GM23338 (cell line): ENCODE data around the gene GNA15. TPM values are rescaled to one million over a fixed set of nuclear protein-coding genes. Genes with fewer than 3 reads are reported as not detected.

Experiments used
- ATAC-seq: fragments of 200-7000 bp; cut with Tn5 transposase; 3 replicates; pipeline ENCODE4 v1.9.1; 2020
- DNase-seq: peaks from one replicate; pipeline ENCODE4 v3.0.0-alpha.2; 2015; ENCODE audit warnings: low spot score
- H2AFZ ChIP-seq: fragments of 200-600 bp; sonication (generic); 2 replicates; pipeline ENCODE4 v1.8.0; 2016; ENCODE audit warnings: antibody characterized with exemption, mild to moderate bottlenecking, moderate library complexity
- H3F3A ChIP-seq: fragments of 200-600 bp; sonication (generic); replicated peaks from 2 replicates; pipeline ENCODE4 v1.8.0; 2017; ENCODE audit warnings: antibody characterized with exemption, mixed run types, low read depth
- H3K27ac ChIP-seq: fragments of 200-600 bp; sonication (generic); 2 replicates; pipeline ENCODE4 v1.6.1; 2016; ENCODE audit warnings: low read depth
- H3K27me3 ChIP-seq: fragments of 200-600 bp; sonication (generic); 2 replicates; pipeline ENCODE4 v1.8.0; 2016; ENCODE audit warnings: mild to moderate bottlenecking, mixed run types, moderate library complexity; ENCODE audit not compliant: insufficient read depth
- H3K36me3 ChIP-seq: fragments of 200-600 bp; sonication (generic); 2 replicates; pipeline ENCODE4 v1.8.0; 2016; ENCODE audit warnings: mild to moderate bottlenecking; ENCODE audit not compliant: insufficient read depth
- H3K4me1 ChIP-seq: fragments of 200-600 bp; sonication (generic); 2 replicates; pipeline ENCODE4 v1.8.0; 2016; ENCODE audit warnings: mild to moderate bottlenecking, moderate library complexity; ENCODE audit not compliant: insufficient read depth
- H3K4me2 ChIP-seq: fragments of 200-600 bp; sonication (generic); 2 replicates; pipeline ENCODE4 v1.7.1; 2017; ENCODE audit warnings: mixed run types
- H3K4me3 ChIP-seq: fragments of 200-600 bp; sonication (generic); 2 replicates; pipeline ENCODE4 v1.6.1; 2016; ENCODE audit warnings: mixed run types
- H3K79me2 ChIP-seq: fragments of 200-600 bp; sonication (generic); replicated peaks from 2 replicates; pipeline ENCODE4 v1.8.0; 2017; ENCODE audit warnings: mild to moderate bottlenecking; ENCODE audit not compliant: insufficient read depth
- H3K9me2 ChIP-seq: fragments of 200-600 bp; sonication (generic); 2 replicates; pipeline ENCODE4 v1.8.0; 2017; ENCODE audit not compliant: insufficient read depth
- H4K20me1 ChIP-seq: fragments of 200-600 bp; sonication (generic); replicated peaks from 2 replicates; pipeline ENCODE4 v1.8.0; 2017; ENCODE audit warnings: mild to moderate bottlenecking; ENCODE audit not compliant: insufficient read depth
- H3K27ac Mint-ChIP-seq: 2 replicates; pipeline ENCODE4 v1.8.0; 2020; ENCODE audit warnings: inconsistent platforms, mild to moderate bottlenecking, moderate library complexity, mixed read lengths
- H3K27me3 Mint-ChIP-seq: 3 replicates; pipeline ENCODE4 v1.8.0; 2022; ENCODE audit warnings: low read depth, mild to moderate bottlenecking, moderate library complexity, mixed read lengths, inconsistent platforms; ENCODE audit not compliant: insufficient read depth, poor library complexity
- H3K36me3 Mint-ChIP-seq: 3 replicates; pipeline ENCODE4 v1.8.0; 2021; ENCODE audit warnings: low read depth, mild to moderate bottlenecking, inconsistent platforms, moderate library complexity, mixed read lengths
- H3K4me1 Mint-ChIP-seq: 3 replicates; pipeline ENCODE4 v1.8.0; 2020; ENCODE audit warnings: mild to moderate bottlenecking, inconsistent platforms, mixed read lengths
- H3K4me3 Mint-ChIP-seq: 3 replicates; pipeline ENCODE4 v1.8.0; 2021; ENCODE audit warnings: moderate library complexity, mild to moderate bottlenecking, inconsistent platforms, mixed read lengths
- H3K9me3 Mint-ChIP-seq: 3 replicates; pipeline ENCODE4 v1.8.0; 2020; ENCODE audit warnings: moderate library complexity, mild to moderate bottlenecking, inconsistent platforms, mixed read lengths
- CREB1 ChIP-seq: fragments of 250-450 bp; sonication (Bioruptor Pico); IDR thresholded peaks from 2 replicates; pipeline ENCODE4 v1.5.0; 2020; ENCODE audit warnings: low read depth, mild to moderate bottlenecking, moderate library complexity
- EZH2 ChIP-seq: fragments of 200-600 bp; sonication (generic); IDR thresholded peaks from one replicate; pipeline ENCODE4 v1.8.0; 2017; ENCODE audit warnings: antibody characterized with exemption, mild to moderate bottlenecking, low read depth; ENCODE audit not compliant: unreplicated experiment
- NANOG ChIP-seq: IDR thresholded peaks from 2 replicates; pipeline ENCODE4 v1.6.1; 2016; ENCODE audit warnings: antibody characterized with exemption, borderline replicate concordance
- ZNF114 ChIP-seq: fragments of 250-450 bp; sonication (Bioruptor Pico); IDR thresholded peaks from 2 replicates; pipeline ENCODE4 v1.5.0; 2020; ENCODE audit warnings: mild to moderate bottlenecking, moderate library complexity
- ZNF331 ChIP-seq: fragments of 250-450 bp; sonication (Bioruptor Pico); IDR thresholded peaks from 2 replicates; pipeline ENCODE4 v1.5.0; 2020; ENCODE audit warnings: low read depth, mild to moderate bottlenecking, moderate library complexity
- polyA plus RNA-seq: library from polyadenylated mRNA; unstranded; fragments of >200 nt; fragmentation: Nextera tagmentation; extraction: Ambion mirVana; gene quantifications from 2 replicates; pipeline ENCODE4 v1.2.1, GENCODE V29; 2016
- total RNA-seq: library from RNA; depleted of rRNA; stranded (reverse); fragments of >200 nt; shearing (Covaris generic); gene quantifications from 2 replicates; pipeline ENCODE4 v1.2.3, GENCODE V29; 2014
- TF ChIP-seq, protein P1 (sequence below): fragments of 250-450 bp; sonication (Bioruptor Pico); IDR thresholded peaks from 2 replicates; pipeline ENCODE4 v1.5.0; 2020; ENCODE audit warnings: mild to moderate bottlenecking, moderate library complexity
- TF ChIP-seq, protein P2 (sequence below): IDR thresholded peaks from one replicate; pipeline ENCODE4 v1.6.1; 2018; ENCODE audit warnings: antibody characterized with exemption; ENCODE audit not compliant: unreplicated experiment
- TF ChIP-seq, protein P3 (sequence below): IDR thresholded peaks from 2 replicates; pipeline ENCODE4 v1.6.1; 2016; ENCODE audit warnings: antibody characterized with exemption

Gene GNA15
- total and polyA plus RNA-seq, 2 experiments from 2014 or later, result 0.14 to 0.31 TPM

DNA sequence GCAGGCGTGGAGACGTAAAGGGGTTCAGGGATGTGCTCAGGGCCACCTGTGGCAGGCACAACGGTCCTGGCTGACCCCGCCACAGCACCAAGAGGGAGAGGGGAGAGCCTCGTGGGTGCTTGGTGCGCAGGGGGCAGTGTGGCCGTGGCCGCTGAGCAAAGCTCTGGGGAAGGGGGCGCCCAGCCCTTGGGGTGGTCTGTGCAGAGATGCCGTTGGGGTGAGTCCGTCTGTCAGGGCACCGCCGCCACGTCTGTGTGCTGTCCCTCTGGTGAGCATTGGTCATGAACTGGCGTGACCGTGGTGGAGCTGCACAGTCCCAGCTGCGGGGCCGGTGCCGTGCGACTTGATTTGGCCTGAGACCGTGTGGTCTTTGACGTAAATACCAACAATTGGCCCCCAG, 26.3 kb upstream of the GNA15 start:
- no peak overlapping the region for H3K4me3 ChIP-seq
- H3K4me3 Mint-ChIP-seq, result no peak overlapping the region
- H3K4me2 ChIP-seq, result no peak overlapping the region
- H3K4me1 ChIP-seq, result 0 out of 2 replicates have a peak, but pooled peaks cover 4% of the 10 kb centered on the region
- no peaks in the 10 kb centered on the region for H3K9me2 ChIP-seq
- no peaks in the 10 kb centered on the region for H3K27me3 ChIP-seq
- H3K9me3 Mint-ChIP-seq, result no peaks in the 10 kb centered on the region; the same call in 1 of the 3 replicates
- peaks cover 12% of the 10 kb centered on the region for H3K27me3 Mint-ChIP-seq
- peaks cover 6% of the 10 kb centered on the region; the same call in 2 of the 3 replicates for H3K36me3 Mint-ChIP-seq
- no peak overlapping the region for H3K27ac ChIP-seq
- H3F3A ChIP-seq, result no peaks in the 10 kb centered on the region
- H3K79me2 ChIP-seq, result peaks cover 46% of the 10 kb centered on the region
- no peaks in the 10 kb centered on the region for H3K36me3 ChIP-seq
- H3K4me1 Mint-ChIP-seq, result peaks cover 38% of the 10 kb centered on the region
- H3K27ac Mint-ChIP-seq, result no peak overlapping the region
- ATAC-seq (no peak), DNase-seq (no peak)
- TF ChIP-seq, protein P1, sequence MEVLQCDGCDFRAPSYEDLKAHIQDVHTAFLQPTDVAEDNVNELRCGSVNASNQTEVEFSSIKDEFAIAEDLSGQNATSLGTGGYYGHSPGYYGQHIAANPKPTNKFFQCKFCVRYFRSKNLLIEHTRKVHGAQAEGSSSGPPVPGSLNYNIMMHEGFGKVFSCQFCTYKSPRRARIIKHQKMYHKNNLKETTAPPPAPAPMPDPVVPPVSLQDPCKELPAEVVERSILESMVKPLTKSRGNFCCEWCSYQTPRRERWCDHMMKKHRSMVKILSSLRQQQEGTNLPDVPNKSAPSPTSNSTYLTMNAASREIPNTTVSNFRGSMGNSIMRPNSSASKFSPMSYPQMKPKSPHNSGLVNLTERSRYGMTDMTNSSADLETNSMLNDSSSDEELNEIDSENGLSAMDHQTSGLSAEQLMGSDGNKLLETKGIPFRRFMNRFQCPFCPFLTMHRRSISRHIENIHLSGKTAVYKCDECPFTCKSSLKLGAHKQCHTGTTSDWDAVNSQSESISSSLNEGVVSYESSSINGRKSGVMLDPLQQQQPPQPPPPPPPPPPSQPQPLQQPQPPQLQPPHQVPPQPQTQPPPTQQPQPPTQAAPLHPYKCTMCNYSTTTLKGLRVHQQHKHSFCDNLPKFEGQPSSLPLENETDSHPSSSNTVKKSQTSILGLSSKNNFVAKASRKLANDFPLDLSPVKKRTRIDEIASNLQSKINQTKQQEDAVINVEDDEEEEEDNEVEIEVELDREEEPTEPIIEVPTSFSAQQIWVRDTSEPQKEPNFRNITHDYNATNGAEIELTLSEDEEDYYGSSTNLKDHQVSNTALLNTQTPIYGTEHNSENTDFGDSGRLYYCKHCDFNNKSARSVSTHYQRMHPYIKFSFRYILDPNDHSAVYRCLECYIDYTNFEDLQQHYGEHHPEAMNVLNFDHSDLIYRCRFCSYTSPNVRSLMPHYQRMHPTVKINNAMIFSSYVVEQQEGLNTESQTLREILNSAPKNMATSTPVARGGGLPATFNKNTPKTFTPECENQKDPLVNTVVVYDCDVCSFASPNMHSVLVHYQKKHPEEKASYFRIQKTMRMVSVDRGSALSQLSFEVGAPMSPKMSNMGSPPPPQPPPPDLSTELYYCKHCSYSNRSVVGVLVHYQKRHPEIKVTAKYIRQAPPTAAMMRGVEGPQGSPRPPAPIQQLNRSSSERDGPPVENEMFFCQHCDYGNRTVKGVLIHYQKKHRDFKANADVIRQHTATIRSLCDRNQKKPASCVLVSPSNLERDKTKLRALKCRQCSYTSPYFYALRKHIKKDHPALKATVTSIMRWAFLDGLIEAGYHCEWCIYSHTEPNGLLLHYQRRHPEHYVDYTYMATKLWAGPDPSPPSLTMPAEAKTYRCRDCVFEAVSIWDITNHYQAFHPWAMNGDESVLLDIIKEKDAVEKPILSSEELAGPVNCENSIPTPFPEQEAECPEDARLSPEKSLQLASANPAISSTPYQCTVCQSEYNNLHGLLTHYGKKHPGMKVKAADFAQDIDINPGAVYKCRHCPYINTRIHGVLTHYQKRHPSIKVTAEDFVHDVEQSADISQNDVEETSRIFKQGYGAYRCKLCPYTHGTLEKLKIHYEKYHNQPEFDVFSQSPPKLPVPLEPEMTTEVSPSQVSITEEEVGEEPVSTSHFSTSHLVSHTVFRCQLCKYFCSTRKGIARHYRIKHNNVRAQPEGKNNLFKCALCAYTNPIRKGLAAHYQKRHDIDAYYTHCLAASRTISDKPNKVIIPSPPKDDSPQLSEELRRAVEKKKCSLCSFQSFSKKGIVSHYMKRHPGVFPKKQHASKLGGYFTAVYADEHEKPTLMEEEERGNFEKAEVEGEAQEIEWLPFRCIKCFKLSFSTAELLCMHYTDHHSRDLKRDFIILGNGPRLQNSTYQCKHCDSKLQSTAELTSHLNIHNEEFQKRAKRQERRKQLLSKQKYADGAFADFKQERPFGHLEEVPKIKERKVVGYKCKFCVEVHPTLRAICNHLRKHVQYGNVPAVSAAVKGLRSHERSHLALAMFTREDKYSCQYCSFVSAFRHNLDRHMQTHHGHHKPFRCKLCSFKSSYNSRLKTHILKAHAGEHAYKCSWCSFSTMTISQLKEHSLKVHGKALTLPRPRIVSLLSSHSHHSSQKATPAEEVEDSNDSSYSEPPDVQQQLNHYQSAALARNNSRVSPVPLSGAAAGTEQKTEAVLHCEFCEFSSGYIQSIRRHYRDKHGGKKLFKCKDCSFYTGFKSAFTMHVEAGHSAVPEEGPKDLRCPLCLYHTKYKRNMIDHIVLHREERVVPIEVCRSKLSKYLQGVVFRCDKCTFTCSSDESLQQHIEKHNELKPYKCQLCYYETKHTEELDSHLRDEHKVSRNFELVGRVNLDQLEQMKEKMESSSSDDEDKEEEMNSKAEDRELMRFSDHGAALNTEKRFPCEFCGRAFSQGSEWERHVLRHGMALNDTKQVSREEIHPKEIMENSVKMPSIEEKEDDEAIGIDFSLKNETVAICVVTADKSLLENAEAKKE (CRISPR knock-in tag), result no peak
- TF ChIP-seq, protein P2, sequence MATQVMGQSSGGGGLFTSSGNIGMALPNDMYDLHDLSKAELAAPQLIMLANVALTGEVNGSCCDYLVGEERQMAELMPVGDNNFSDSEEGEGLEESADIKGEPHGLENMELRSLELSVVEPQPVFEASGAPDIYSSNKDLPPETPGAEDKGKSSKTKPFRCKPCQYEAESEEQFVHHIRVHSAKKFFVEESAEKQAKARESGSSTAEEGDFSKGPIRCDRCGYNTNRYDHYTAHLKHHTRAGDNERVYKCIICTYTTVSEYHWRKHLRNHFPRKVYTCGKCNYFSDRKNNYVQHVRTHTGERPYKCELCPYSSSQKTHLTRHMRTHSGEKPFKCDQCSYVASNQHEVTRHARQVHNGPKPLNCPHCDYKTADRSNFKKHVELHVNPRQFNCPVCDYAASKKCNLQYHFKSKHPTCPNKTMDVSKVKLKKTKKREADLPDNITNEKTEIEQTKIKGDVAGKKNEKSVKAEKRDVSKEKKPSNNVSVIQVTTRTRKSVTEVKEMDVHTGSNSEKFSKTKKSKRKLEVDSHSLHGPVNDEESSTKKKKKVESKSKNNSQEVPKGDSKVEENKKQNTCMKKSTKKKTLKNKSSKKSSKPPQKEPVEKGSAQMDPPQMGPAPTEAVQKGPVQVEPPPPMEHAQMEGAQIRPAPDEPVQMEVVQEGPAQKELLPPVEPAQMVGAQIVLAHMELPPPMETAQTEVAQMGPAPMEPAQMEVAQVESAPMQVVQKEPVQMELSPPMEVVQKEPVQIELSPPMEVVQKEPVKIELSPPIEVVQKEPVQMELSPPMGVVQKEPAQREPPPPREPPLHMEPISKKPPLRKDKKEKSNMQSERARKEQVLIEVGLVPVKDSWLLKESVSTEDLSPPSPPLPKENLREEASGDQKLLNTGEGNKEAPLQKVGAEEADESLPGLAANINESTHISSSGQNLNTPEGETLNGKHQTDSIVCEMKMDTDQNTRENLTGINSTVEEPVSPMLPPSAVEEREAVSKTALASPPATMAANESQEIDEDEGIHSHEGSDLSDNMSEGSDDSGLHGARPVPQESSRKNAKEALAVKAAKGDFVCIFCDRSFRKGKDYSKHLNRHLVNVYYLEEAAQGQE, result no peak
- TF ChIP-seq ZNF331 (CRISPR knock-in tag) (no peak), EZH2 (no peak), CREB1 (CRISPR knock-in tag) (no peak), ZNF114 (CRISPR knock-in tag) (no peak), NANOG (no peak)
- TF ChIP-seq, protein P3, sequence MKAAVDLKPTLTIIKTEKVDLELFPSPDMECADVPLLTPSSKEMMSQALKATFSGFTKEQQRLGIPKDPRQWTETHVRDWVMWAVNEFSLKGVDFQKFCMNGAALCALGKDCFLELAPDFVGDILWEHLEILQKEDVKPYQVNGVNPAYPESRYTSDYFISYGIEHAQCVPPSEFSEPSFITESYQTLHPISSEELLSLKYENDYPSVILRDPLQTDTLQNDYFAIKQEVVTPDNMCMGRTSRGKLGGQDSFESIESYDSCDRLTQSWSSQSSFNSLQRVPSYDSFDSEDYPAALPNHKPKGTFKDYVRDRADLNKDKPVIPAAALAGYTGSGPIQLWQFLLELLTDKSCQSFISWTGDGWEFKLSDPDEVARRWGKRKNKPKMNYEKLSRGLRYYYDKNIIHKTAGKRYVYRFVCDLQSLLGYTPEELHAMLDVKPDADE, result no peak
- H4K20me1 ChIP-seq, result peaks cover 2% of the 10 kb centered on the region
- no peak overlapping the region for H2AFZ ChIP-seq
